ENCODE measurements around the gene FRMD3.

FRMD3 gene

GRCh38 chr9:83514767-83515166 lies 23.4 kb downstream of the FRMD3 start:
- no peak overlapping the region for H3K4me3 ChIP-seq (ENCODE audit: low read depth, low read length)
- DNase-seq (ENCODE audit: low read depth): no peak
- no peak for TF ChIP-seq CTCF (IDR thresholded peaks at IDR 0.05; ENCODE audit: low read depth, low read length, missing control alignments)

GRCh38 chr9:83512621-83513020 lies 25.6 kb downstream of the FRMD3 start:
- no peak for DNase-seq (ENCODE audit: low read depth)
- no peak for TF ChIP-seq CTCF (IDR thresholded peaks at IDR 0.05; ENCODE audit: low read depth, low read length, missing control alignments)

GRCh38 chr9:83511051-83511450 lies 27.1 kb downstream of the FRMD3 start:
- DNase-seq (ENCODE audit: low read depth): peak; percentile 10
- TF ChIP-seq CTCF (IDR thresholded peaks at IDR 0.05; ENCODE audit: low read depth, low read length, missing control alignments): no peak
- no peak overlapping the region for H3K4me3 ChIP-seq (ENCODE audit: low read depth, low read length)

More at GRCh38 chr9:83512621-83513020, 25.6 kb downstream of the FRMD3 start:
- H3K4me3 ChIP-seq (ENCODE audit: low read depth, low read length): no peak overlapping the region

GRCh38 chr9:83509402-83509801 lies 28.8 kb downstream of the FRMD3 start:
- no peak for DNase-seq (ENCODE audit: low read depth)
- H3K4me3 ChIP-seq (ENCODE audit: low read depth, low read length): no peak overlapping the region
- TF ChIP-seq CTCF (IDR thresholded peaks at IDR 0.05; ENCODE audit: low read depth, low read length, missing control alignments): no peak

- no peak for TF ChIP-seq CTCF (IDR thresholded peaks at IDR 0.05; ENCODE audit: low read depth, low read length, missing control alignments)
- no peak overlapping the region for H3K4me3 ChIP-seq (ENCODE audit: low read depth, low read length)
- no peak for DNase-seq (ENCODE audit: low read depth)
Observed at GRCh38 chr9:83508067-83508466, 30.1 kb downstream of the FRMD3 start.

- no peak overlapping the region for H3K4me3 ChIP-seq (ENCODE audit: low read depth, low read length)
- no peak for TF ChIP-seq CTCF (IDR thresholded peaks at IDR 0.05; ENCODE audit: low read depth, low read length, missing control alignments)
- no peak for DNase-seq (ENCODE audit: low read depth)
Observed at GRCh38 chr9:83505282-83505681, 32.9 kb downstream of the FRMD3 start.

- DNase-seq (ENCODE audit: low read depth): no peak
- no peak for TF ChIP-seq CTCF (IDR thresholded peaks at IDR 0.05; ENCODE audit: low read depth, low read length, missing control alignments)
- no peak overlapping the region for H3K4me3 ChIP-seq (ENCODE audit: low read depth, low read length)
Observed at GRCh38 chr9:83503866-83504265, 34.3 kb downstream of the FRMD3 start.

Data from GM12864 (cell line).